A673 (cell line): ENCODE results near the gene TMEM212. TPM values are rescaled to one million over a fixed set of nuclear protein-coding genes. Genes with fewer than 3 reads are reported as not detected.

Experiments used
- BruUV-seq: library from RNA; stranded (reverse); fragments of 400-500 nt; replicated peaks from 2 replicates; lab custom pipeline; 2021; lab: Mats Ljungman, UMichigan
- CTCF ChIA-PET: fragments of 300-600 bp; sonication (Branson Sonifier 250); formaldehyde crosslinking; loops from one replicate; lab custom pipeline; 2022; ENCODE audit warnings: antibody characterized with exemption; lab: Charles Lee
- POLR2A ChIA-PET: fragments of 300-600 bp; sonication (Branson Sonifier 250); formaldehyde crosslinking; loops from one replicate; lab custom pipeline; 2022; ENCODE audit warnings: antibody characterized with exemption; ENCODE audit not compliant: low non-redundant PET; lab: Charles Lee
- DNase-seq: peaks from one replicate; pipeline ENCODE4 v3.0.0-alpha.2; 2015; ENCODE audit warnings: low spot score
- H3K27ac ChIP-seq: fragments of 200-600 bp; sonication (generic); 2 replicates; pipeline ENCODE4 v1.5.1; 2016; ENCODE audit warnings: mixed run types, low read depth, mild to moderate bottlenecking, mixed read lengths, antibody characterized with exemption, low read length; ENCODE audit not compliant: poor library complexity, severe bottlenecking
- H3K27me3 ChIP-seq: fragments of 200-600 bp; sonication (generic); replicated peaks from 2 replicates; pipeline ENCODE4 v1.6.1; 2017; ENCODE audit warnings: mixed run types, low read depth, mild to moderate bottlenecking, mixed read lengths, antibody characterized with exemption, low read length; ENCODE audit not compliant: insufficient read depth, poor library complexity
- H3K36me3 ChIP-seq: fragments of 200-600 bp; sonication (generic); 2 replicates; pipeline ENCODE4 v1.6.1; 2016; ENCODE audit warnings: mixed run types, mild to moderate bottlenecking, mixed read lengths, antibody characterized with exemption, low read length; ENCODE audit not compliant: insufficient read depth, poor library complexity, severe bottlenecking
- H3K4me1 ChIP-seq: fragments of 200-600 bp; sonication (generic); 2 replicates; pipeline ENCODE4 v1.6.1; 2017; ENCODE audit warnings: mixed run types, mild to moderate bottlenecking, mixed read lengths, antibody characterized with exemption, low read length; ENCODE audit not compliant: insufficient read depth, poor library complexity, severe bottlenecking
- H3K4me3 ChIP-seq: fragments of 200-600 bp; sonication (generic); 2 replicates; pipeline ENCODE4 v1.5.1; 2016; ENCODE audit warnings: low read depth, mixed run types, mild to moderate bottlenecking, mixed read lengths, low read length; ENCODE audit not compliant: poor library complexity, severe bottlenecking
- H3K9me3 ChIP-seq: fragments of 200-600 bp; sonication (generic); 2 replicates; pipeline ENCODE4 v1.6.1; 2016; ENCODE audit warnings: mixed run types, low read depth, mild to moderate bottlenecking, mixed read lengths, antibody characterized with exemption, low read length; ENCODE audit not compliant: poor library complexity, severe bottlenecking
- EZH2 ChIP-seq: fragments of 200-600 bp; sonication (generic); IDR thresholded peaks from 2 replicates; pipeline ENCODE4 v1.6.1; 2017; ENCODE audit warnings: borderline replicate concordance, low read depth, mild to moderate bottlenecking, mixed read lengths, antibody characterized with exemption, low read length; ENCODE audit not compliant: poor library complexity, severe bottlenecking
- intact Hi-C: fragments of 100-400 bp; cut with micrococcal nuclease; formaldehyde crosslinking; loops from one replicate; pipeline ENCODE4 v1.10.0; 2022; ENCODE audit not compliant: unreplicated experiment
- total RNA-seq: library from RNA; stranded (reverse); gene quantifications from 2 replicates; pipeline ENCODE4 v1.2.3, GENCODE V29; 2021
- TF ChIP-seq, protein P1 (sequence below): fragments of 300-800, 200-600 bp; sonication (generic); conservative IDR thresholded peaks from 2 replicates; pipeline ENCODE4 v1.5.1; 2017; ENCODE audit warnings: low read depth, mild to moderate bottlenecking, antibody characterized with exemption, low read length, moderate library complexity, mixed read lengths

Gene TMEM212
- total RNA-seq, 1 experiment from 2014 or later = not detected

GRCh38 chr3:171821778-171822358 is 21.3 kb upstream of the TMEM212 start:
- H3K4me3 ChIP-seq = no peak overlapping the region
- no peaks in the 10 kb centered on the region for H3K27me3 ChIP-seq
- H3K4me1 ChIP-seq = peaks cover 8% of the 10 kb centered on the region
- DNase-seq = no peak
- ChIA-PET POLR2A (no interaction called here), CTCF (no interaction called here)
- H3K36me3 ChIP-seq = no peaks in the 10 kb centered on the region
- intact Hi-C loops = no loop called here
- TF ChIP-seq EZH2 = no peak
- TF ChIP-seq, protein P1, sequence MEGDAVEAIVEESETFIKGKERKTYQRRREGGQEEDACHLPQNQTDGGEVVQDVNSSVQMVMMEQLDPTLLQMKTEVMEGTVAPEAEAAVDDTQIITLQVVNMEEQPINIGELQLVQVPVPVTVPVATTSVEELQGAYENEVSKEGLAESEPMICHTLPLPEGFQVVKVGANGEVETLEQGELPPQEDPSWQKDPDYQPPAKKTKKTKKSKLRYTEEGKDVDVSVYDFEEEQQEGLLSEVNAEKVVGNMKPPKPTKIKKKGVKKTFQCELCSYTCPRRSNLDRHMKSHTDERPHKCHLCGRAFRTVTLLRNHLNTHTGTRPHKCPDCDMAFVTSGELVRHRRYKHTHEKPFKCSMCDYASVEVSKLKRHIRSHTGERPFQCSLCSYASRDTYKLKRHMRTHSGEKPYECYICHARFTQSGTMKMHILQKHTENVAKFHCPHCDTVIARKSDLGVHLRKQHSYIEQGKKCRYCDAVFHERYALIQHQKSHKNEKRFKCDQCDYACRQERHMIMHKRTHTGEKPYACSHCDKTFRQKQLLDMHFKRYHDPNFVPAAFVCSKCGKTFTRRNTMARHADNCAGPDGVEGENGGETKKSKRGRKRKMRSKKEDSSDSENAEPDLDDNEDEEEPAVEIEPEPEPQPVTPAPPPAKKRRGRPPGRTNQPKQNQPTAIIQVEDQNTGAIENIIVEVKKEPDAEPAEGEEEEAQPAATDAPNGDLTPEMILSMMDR = no peak
- H3K9me3 ChIP-seq = no peaks in the 10 kb centered on the region
- H3K27ac ChIP-seq = no peak overlapping the region
- no TSS peak for BruUV-seq

DNA sequence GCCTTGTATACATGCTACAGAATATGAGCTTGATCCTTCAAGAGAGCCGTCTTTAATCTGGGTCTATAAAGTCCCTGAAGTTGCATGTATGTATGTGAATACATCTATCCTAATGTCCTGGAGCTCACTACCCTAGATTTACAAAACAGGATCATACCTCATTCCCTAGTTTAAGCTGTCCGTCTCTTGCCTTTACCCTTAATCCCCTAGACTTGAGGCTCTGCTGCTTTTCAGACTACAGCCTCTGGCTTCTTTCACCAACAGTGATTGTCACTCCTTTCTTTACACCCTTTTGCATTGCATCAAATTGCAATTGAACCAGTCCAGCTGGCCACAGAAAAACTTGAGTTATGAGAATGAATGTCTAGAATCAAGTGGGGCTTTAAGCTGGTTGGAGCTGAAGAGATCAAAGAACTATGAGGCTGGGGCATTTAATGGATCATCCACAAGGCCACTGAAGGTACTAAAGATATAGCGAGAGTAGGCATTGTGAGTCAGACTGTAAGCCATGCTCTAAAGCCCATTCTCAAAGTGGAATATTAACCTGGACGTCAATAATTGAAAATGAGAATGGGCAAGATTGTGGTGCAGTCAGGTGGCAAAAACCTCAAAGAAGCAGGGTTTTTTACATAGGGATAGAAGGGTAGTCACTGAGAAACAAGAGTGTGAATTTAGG is 20.6 kb upstream of the TMEM212 start:
- H3K27ac ChIP-seq = no peak overlapping the region
- no peaks in the 10 kb centered on the region for H3K36me3 ChIP-seq
- no peaks in the 10 kb centered on the region for H3K27me3 ChIP-seq
- POLR2A ChIA-PET = no interaction called here
- TF ChIP-seq EZH2 = no peak
- TF ChIP-seq, protein P1 = no peak
- H3K4me1 ChIP-seq = peaks cover 8% of the 10 kb centered on the region
- CTCF ChIA-PET = no interaction called here
- intact Hi-C loops = no loop called here
- no peak for DNase-seq
- H3K9me3 ChIP-seq = no peaks in the 10 kb centered on the region
- no TSS peak for BruUV-seq
- no peak overlapping the region for H3K4me3 ChIP-seq

GRCh38 chr3:171824116-171824515 is 19.0 kb upstream of the TMEM212 start:
- DNase-seq = no peak
- H3K4me3 ChIP-seq = no peak overlapping the region
- H3K27ac ChIP-seq = no peak overlapping the region
- POLR2A ChIA-PET = no interaction called here
- no TSS peak for BruUV-seq
- CTCF ChIA-PET = no interaction called here
- intact Hi-C loops = no loop called here
- H3K27me3 ChIP-seq = no peaks in the 10 kb centered on the region
- TF ChIP-seq EZH2 = no peak
- TF ChIP-seq, protein P1 = no peak
- H3K9me3 ChIP-seq = no peaks in the 10 kb centered on the region
- H3K36me3 ChIP-seq = no peaks in the 10 kb centered on the region
- peaks cover 10% of the 10 kb centered on the region for H3K4me1 ChIP-seq
